Stromal cell of bone marrow (primary cell): ENCODE results near the gene DNASE2B.
A peak's percentile ranks its signal among the peaks of the same experiment; 100 is the strongest.

Experiments
- DNase-seq: peaks from one replicate; pipeline ENCODE4 v3.0.0-alpha.2; 2012; ENCODE audit warnings: low read depth

Gene DNASE2B

DNA sequence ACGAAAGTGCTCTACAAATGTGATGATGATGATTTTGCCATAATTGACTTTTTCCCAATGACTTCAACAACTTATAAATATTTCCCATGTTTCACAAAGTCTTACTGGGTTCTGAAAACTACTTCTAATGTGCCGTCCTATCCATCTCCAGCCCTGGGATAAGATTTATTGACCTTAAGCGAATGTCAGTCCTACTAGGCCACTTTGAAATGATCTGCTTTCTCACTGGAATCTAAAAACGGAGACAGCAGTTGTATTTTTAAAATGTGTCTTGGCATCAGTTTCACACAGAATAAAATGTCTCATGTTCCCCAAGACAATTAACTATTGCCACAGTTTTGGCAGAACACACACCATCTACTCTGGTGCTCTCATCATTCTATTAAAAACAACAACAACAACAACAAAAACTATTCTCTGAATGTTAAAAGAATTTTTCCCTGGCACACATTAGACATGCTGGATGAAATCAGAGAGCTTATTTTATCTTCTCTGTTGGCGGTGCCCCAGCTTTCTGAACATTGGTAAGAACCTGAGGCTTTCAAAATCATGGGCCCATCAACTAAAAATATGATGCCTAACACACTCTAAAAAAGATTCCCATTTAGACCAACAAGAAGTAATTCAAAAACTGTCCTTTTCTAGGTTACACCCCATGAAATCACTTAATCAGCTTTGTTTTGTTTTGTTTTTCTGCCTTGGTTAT lies 23.1 kb upstream of the DNASE2B start:
- no peak for DNase-seq

GRCh38 chr1:84376000-84376910 lies 22.0 kb upstream of the DNASE2B start:
- no peak for DNase-seq

DNA sequence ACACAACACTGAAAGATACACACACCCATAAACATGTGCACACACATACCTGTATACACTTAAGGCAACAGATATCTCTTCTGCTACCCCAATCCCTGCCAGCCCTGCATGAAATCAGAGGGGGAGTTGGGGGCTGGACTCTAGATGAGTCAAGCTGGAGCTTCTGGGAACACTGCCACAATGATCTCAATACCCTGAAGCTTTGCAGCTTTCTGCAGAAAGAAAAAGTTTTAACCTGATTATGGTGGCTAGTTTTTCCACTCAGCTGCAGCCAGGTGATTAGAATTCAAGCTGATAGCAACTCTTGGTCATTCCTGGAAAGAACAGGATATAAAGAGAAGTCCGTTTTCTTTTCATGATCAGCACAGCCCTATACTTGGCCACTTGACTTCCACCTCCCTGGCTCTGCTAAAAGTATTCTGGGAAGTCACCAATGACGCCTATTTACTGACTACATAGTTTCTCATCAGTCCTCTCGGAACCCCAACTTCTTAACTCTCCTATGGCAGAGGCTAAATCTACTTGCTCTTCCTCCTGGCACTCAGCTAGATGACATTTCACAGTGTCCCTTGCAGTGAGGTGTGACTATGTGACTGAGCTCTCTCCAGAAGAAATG lies 20.7 kb upstream of the DNASE2B start:
- DNase-seq, result peak; percentile 79

DNA sequence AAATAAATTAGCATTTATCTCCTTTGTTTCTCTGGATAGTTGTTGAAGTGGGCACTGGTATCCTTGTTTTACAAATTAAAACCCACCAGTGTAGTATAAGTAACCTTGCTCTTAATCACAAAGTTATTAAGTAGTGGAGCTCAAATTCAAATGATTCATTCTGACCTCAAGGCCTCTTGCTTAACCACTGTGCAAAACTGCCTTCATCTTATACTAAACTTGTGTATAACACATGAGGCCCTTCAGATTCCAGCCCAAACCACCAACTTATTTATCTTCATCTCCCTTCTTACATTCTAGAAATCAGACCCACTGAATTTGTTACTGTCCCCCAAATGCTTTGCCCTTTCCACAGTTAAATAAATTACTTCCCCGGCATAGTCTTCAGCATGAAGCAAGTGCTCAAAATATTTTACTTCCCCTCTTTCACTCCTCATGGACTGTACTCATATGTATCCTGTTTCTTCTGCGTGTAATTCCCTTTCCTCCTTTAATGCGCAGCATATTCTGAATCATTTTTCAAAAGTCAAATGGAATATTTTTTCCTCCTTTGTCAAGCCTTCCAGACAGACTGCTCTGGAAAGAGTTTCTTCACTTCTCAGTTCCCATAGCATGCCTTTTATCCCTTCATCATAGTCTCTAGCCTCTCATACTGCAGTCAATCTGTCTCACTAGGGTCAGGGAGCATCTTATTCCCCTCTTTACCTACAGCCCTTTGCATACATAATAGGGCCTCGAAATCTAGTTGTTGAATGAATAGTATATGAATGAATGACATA lies 19.0 kb upstream of the DNASE2B start:
- DNase-seq, result peak; percentile 38

DNA sequence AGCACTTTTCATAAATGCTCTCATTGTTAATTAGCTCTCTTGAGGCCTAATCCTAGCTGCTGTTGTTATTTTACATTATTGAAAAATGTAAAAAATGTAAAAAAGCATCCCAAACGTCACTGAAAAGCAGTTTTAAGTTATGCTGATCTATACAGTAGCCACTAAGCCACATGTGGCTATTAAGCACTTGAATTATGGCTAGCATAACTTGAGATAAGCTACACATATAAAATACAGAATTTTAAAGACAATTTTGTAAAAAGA lies 18.4 kb upstream of the DNASE2B start:
- no peak for DNase-seq

DNA sequence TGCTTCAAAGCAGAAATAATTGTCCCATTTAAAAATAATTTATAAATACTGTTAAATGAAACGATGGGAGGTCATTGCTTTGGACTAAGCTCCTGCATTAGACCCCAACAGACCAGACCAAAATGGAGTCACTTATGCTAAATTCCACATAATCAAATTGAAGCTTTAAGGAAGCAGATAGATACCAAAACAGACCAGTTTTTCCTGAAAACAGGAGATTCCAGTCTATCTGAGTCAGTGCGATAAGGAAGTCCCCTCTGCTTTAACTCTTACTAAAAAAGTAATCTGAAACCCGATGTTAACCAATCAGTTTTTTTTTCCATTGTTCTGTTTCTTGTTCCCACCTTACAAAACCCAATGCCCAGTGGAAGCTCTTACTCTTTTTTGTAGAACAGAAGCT lies 16.2 kb upstream of the DNASE2B start:
- no peak for DNase-seq

- DNase-seq, result no peak
Measured at GRCh38 chr1:84385347-84385746, 12.9 kb upstream of the DNASE2B start.

DNA sequence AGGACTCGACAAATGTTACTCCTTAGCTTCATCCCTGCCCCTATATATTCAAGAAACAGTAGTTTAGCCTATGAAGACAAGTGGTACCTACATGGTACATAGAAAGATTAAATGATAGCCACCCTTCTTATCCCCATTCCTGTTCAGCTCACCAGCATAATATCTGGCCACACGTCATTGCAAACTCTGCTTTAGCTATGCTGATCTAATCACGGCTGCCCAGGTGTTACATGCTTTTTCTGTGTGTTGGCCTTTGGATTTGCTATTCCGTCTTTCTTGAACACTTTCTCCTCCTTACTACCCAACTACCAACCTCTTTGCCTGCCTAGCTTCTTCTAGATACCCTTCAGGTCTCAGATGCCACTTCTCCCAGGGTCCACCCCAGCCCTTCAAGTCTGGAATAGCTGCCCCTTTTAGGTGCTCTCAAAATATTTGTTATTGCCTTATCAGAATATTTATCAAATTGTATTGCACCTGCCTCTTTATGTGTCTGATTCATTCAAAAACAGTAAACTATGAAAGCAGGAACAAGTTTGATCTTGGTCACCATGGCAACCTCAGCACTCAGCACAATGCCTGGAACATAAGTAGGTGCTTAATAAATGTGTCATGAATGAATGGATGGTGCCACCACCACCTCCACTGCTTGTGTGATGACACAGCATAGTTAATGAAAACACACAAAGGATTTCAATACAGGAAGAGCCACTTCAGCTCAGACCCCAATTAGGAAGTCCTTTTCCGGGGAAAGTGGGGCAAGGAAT lies 11.4 kb upstream of the DNASE2B start:
- no peak for DNase-seq

- no peak for DNase-seq
Measured at GRCh38 chr1:84387480-84388163, 10.7 kb upstream of the DNASE2B start.

- DNase-seq, result no peak
Measured at GRCh38 chr1:84390226-84390625, 8.1 kb upstream of the DNASE2B start.

DNA sequence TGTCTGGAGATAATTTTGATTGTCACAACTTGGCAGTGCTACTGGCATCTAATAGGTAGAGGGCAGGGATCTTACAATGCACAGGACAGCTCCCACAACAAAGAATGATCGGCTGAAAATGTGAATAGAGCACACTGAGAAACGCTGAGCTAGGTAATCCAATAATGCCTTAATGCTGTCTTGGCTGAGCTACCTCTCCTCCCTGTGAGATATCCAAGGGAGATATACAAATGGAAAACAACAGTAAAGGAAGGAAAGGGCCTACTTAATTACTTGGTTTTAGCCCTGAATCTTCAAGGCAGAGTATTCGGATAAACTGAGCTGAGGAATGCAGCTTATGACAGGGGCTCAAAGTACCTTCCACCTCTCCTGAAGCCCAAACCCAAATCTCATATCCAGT lies 2.9 kb downstream of the DNASE2B start:
- DNase-seq, result no peak

DNA sequence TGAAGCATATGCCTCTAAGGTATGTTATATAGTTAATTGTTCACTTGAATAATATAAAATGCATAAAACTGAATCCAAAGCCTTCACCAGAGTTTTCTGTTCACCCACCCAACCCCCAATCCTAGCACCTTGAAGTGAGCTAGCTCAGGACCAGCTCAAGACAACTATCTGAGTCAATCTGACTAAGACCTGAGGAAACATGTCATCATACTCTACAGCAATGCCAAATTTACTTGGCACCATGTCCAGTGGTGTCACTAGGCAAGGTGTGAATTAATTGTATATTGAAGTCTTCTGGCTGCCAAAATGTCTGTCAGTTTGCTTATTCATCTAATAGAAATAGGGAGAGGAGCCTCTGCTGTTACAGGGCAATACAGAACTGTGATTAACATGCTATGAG lies 3.8 kb downstream of the DNASE2B start:
- no peak for DNase-seq

DNA sequence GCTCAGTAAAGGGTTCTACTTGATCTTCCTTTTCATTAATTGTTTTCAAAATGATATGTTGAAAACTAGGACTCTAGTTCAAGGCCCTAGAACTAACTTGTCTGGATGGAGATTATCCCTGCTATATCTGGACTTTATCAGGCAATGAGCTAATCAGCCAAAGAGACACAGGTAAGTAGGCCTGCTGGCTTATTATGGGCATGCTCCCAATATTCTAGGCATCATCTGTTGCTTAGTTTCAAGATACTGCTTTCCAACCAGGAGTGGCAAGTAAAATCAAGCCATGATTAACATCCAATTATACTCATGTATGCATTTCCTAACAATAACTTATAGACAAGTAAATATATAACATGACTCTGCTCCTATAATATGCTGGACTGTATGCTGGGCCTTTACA lies 4.2 kb downstream of the DNASE2B start:
- DNase-seq, result no peak

DNA sequence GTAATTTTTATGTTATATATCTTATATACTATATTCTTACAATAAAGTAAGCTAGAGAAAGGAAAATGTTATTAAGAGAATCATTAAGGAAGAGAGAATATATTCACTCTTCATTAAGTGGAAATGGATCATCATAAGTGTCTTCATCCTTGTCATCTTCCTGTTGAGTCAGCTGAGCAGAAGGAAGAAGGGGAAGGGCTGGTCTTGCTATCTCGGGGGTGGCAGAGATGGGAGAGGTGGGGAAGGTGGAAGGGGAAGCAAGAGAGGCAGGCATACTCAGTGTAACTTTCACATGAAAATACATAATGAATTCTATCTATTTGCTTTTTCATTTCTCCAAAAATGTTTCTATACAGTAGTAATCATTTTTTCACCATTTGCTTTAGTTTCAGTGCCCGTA lies 5.1 kb downstream of the DNASE2B start:
- DNase-seq, result no peak

DNA sequence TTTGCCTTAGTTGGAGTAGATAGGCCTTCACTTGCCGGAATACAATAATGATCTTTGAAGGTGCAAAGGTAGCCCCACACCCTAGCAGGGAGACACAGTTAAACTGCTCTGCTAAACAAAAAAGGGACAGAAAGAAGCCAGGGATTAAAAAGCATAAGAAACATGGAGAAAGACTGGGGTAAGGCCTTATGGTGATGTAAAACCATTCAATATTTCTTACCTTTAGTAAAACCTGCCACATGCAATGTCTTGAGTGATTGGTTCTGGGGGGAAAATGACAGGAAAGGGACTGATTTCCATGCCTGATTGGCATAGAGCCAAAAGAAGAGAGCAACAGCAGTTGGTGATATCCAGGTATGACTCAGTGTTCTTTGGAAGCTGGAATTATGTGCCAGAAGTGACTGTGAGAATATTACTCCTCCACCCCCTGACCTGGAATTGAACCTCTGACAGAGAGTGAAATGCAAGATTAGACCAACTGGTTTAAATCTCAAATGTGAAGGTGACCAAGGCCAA lies 8.1 kb downstream of the DNASE2B start:
- no peak for DNase-seq

GRCh38 chr1:84407524-84407923 lies 9.2 kb downstream of the DNASE2B start:
- DNase-seq, result no peak

DNA sequence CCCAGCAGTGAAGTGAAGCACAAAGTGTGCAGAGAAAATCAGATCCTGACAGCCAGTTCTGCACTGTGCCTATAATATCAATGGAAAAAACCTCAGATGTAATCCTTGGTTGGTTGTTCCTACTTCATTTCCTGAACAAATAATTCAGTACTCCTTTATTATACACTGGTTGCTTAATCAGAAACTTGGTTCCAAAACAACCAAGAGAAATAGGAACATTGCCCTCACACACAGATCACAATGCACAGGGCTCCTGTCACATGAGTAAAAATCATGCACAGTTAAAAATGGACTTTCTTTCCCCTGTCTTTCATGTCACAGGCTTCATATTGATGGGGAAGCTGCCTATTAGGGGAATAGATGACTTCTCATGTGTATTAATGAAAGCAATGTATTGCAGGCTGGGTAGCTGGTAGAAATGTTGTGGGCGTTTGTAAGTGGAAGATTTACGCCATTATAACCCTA lies 9.7 kb downstream of the DNASE2B start:
- no peak for DNase-seq

- no peak for DNase-seq
Measured at GRCh38 chr1:84409888-84410287, 11.6 kb downstream of the DNASE2B start.

DNA sequence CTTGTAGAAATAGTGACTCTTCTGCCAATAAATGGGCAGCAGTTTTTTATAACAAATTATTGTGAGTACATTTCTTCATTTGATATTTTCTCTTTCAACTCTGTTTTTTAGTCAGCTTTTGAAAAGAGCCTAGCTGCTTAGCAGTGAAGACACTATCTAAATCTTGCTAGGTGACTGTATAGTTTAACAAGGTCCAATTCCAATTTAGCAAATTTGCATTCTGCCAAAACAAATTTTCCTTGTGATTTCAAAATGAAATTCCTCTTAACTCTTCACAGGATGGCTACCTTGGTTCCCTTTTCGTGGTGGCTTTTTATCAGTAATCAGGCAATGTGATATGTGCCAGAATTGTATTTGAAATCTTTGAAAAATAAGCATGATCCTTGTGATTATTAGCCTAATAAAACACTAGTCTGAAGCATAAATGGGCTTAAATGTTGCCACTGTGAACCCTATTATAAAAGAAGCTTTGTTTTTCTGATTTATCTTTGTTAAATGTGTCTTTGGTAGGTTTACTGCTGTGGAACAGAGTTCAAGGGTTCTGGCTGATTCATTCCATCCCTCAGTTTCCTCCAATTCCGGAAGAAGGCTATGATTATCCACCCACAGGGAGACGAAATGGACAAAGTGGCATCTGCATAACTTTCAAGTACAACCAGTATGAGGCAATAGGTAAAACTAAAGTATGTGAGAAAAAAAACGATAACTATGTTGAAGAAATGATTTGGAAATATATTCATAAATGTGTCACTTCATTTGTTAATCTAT lies 12.2 kb downstream of the DNASE2B start:
- DNase-seq, result no peak
